ENCODE measurements around the gene PLCB1. TPM values are rescaled to one million over a fixed set of nuclear protein-coding genes. Genes with fewer than 3 reads are reported as not detected.

Gene PLCB1
- total RNA-seq, 6 experiments from 2014 or later, result 17.2 to 25.7 (median 23.1) TPM

- Mint-ChIP-seq H3K27ac (no peak overlapping the region), H3K27me3 (ENCODE audit: insufficient read depth) (no peaks in the 10 kb centered on the region), H3K36me3 (ENCODE audit: low read depth) (no peaks in the 10 kb centered on the region), H3K4me3 (no peak overlapping the region), H3K9me3 (no peaks in the 10 kb centered on the region), H3K4me1 (ENCODE audit: low read depth) (peaks cover 62% of the 10 kb centered on the region)
- DNase-seq, result no peak
- TF ChIP-seq, protein P1, sequence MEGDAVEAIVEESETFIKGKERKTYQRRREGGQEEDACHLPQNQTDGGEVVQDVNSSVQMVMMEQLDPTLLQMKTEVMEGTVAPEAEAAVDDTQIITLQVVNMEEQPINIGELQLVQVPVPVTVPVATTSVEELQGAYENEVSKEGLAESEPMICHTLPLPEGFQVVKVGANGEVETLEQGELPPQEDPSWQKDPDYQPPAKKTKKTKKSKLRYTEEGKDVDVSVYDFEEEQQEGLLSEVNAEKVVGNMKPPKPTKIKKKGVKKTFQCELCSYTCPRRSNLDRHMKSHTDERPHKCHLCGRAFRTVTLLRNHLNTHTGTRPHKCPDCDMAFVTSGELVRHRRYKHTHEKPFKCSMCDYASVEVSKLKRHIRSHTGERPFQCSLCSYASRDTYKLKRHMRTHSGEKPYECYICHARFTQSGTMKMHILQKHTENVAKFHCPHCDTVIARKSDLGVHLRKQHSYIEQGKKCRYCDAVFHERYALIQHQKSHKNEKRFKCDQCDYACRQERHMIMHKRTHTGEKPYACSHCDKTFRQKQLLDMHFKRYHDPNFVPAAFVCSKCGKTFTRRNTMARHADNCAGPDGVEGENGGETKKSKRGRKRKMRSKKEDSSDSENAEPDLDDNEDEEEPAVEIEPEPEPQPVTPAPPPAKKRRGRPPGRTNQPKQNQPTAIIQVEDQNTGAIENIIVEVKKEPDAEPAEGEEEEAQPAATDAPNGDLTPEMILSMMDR (IDR thresholded peaks at IDR 0.05), result no peak
Observed at GRCh38 chr20:8246716-8247115, 114.7 kb downstream of the PLCB1 start.

DNA sequence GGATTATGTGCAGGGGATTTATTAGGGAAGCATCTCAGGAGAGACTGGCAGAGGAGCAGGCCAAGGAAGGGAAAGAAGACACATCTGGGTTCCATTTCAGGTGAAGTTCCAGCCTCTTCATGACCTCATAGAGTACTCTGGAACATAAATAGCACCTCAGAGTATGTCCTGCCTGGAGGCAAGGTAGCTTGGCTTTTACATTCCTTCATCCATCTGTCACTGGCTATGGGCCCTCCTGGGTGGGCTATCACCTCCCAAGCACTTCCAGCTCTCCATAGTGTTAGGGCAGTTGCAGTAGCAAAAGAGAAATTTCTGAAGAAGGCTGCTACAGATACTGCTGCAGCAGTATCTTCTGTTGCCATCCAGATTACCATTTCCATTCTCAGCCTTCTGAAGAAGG lies 116.0 kb downstream of the PLCB1 start:
- peaks cover 50% of the 10 kb centered on the region for H3K4me1 Mint-ChIP-seq (ENCODE audit: low read depth)
- DNase-seq, result no peak
- no peaks in the 10 kb centered on the region for H3K36me3 Mint-ChIP-seq (ENCODE audit: low read depth)
- no peak overlapping the region for H3K4me3 Mint-ChIP-seq
- H3K9me3 Mint-ChIP-seq, result no peaks in the 10 kb centered on the region
- no peaks in the 10 kb centered on the region for H3K27me3 Mint-ChIP-seq (ENCODE audit: insufficient read depth)
- TF ChIP-seq, protein P1 (IDR thresholded peaks at IDR 0.05), result no peak
- H3K27ac Mint-ChIP-seq, result no peak overlapping the region

DNA sequence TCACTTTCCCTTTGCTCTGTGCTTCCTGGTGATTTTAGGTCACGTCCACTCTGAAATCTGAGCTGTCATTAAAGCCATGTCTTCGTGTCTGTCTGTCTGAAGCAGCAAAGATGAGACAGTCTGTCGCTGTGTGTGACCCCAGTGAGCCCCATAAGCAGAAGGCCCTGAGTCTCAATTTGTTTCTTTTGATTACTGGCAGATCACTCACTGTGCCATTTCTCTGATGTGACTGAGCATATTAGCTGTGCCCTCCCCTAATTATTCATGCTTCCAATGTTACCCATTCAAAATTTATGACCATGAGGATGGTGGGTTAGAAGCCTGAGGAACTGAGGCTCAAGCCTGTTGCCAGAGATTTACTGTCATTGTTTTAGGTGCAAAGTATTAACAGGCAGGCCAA lies 117.6 kb downstream of the PLCB1 start:
- H3K4me1 Mint-ChIP-seq (ENCODE audit: low read depth), result peaks cover 42% of the 10 kb centered on the region
- TF ChIP-seq, protein P1 (IDR thresholded peaks at IDR 0.05), result no peak
- DNase-seq, result no peak

DNA sequence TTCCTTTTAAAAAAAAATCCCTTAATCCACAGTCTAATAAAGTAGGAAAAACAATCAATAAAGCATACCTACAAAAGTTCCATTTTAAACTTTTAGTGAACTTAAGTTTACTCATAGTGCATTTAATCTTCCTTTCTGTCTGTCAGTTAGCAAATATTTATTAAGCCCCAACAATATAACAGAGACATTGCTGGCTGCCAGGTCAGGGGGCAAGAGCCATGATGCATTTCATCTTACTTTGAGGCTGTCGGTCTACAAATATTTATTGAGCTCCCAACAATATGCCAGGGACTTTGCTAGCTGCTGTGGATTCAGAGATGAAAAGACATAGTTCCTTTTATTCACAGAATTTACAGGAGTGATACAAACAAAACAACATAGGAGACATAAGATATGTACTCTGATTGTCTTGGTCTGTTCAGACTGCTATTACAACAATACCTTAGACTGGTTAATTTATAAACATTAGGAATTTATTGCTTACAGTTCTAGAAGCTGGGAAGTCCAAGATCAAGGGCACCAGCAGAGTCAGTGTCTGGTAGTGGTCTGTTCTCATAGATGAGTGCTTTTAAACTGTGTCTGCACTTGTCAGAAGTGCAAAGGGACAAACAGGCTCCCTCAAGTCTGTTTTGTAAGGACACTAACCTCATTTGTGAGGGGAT lies 118.6 kb downstream of the PLCB1 start:
- H3K4me1 Mint-ChIP-seq (ENCODE audit: low read depth), result peaks cover 48% of the 10 kb centered on the region
- TF ChIP-seq, protein P1 (IDR thresholded peaks at IDR 0.05), result no peak
- H3K27ac Mint-ChIP-seq, result no peak overlapping the region
- no peaks in the 10 kb centered on the region for H3K9me3 Mint-ChIP-seq
- DNase-seq, result no peak
- no peaks in the 10 kb centered on the region for H3K36me3 Mint-ChIP-seq (ENCODE audit: low read depth)
- H3K4me3 Mint-ChIP-seq, result no peak overlapping the region
- H3K27me3 Mint-ChIP-seq (ENCODE audit: insufficient read depth), result no peaks in the 10 kb centered on the region

More for the DNA sequence above, 117.6 kb downstream of the PLCB1 start:
- Mint-ChIP-seq H3K27me3 (ENCODE audit: insufficient read depth) (no peaks in the 10 kb centered on the region), H3K36me3 (ENCODE audit: low read depth) (no peaks in the 10 kb centered on the region), H3K9me3 (no peaks in the 10 kb centered on the region), H3K4me3 (no peak overlapping the region), H3K27ac (no peak overlapping the region)

GRCh38 chr20:8251201-8251575 lies 119.1 kb downstream of the PLCB1 start:
- no peak overlapping the region for H3K27ac Mint-ChIP-seq

More at GRCh38 chr20:8251201-8251575, 119.1 kb downstream of the PLCB1 start:
- Mint-ChIP-seq H3K9me3 (no peaks in the 10 kb centered on the region), H3K4me3 (no peak overlapping the region), H3K4me1 (ENCODE audit: low read depth) (peaks cover 54% of the 10 kb centered on the region), H3K27me3 (ENCODE audit: insufficient read depth) (no peaks in the 10 kb centered on the region), H3K36me3 (ENCODE audit: low read depth) (peaks cover 2% of the 10 kb centered on the region)
- TF ChIP-seq, protein P1 (IDR thresholded peaks at IDR 0.05), result no peak
- DNase-seq, result no peak

Data from HFFc6 (cell line).